Karpas-422 (cell line): ENCODE results near the gene PTTG1IP. TPM values are rescaled to one million over a fixed set of nuclear protein-coding genes. Genes with fewer than 3 reads are reported as not detected.

Experiments used
- DNase-seq: peaks from one replicate; pipeline ENCODE4 v3.0.0-alpha.2; 2015
- H2AFZ ChIP-seq: fragments of 200-600 bp; sonication (generic); 2 replicates; pipeline ENCODE4 v1.6.1; 2014; ENCODE audit warnings: antibody characterized with exemption, low read length, mixed read lengths
- H3K27ac ChIP-seq: fragments of 200-600 bp; sonication (generic); 2 replicates; pipeline ENCODE4 v1.5.1; 2014; ENCODE audit warnings: mild to moderate bottlenecking, low read length, moderate library complexity
- H3K27me3 ChIP-seq: fragments of 200-600 bp; sonication (generic); 2 replicates; pipeline ENCODE4 v1.6.1; 2014; ENCODE audit warnings: low read length, mixed read lengths
- H3K36me3 ChIP-seq: fragments of 200-600 bp; sonication (generic); 2 replicates; pipeline ENCODE4 v1.6.1; 2014; ENCODE audit warnings: low read length, mixed read lengths; ENCODE audit not compliant: insufficient read depth
- H3K4me1 ChIP-seq: fragments of 200-600 bp; sonication (generic); 2 replicates; pipeline ENCODE4 v1.6.1; 2014; ENCODE audit warnings: mild to moderate bottlenecking, low read length, mixed read lengths
- H3K4me2 ChIP-seq: fragments of 200-600 bp; sonication (generic); 2 replicates; pipeline ENCODE4 v1.6.1; 2014; ENCODE audit warnings: low read length, low read depth, mild to moderate bottlenecking; ENCODE audit not compliant: poor library complexity, severe bottlenecking
- H3K4me3 ChIP-seq: fragments of 200-600 bp; sonication (generic); 2 replicates; pipeline ENCODE4 v1.5.1; 2014; ENCODE audit warnings: mild to moderate bottlenecking, antibody characterized with exemption, low read length, mixed read lengths
- H3K79me2 ChIP-seq: fragments of 200-600 bp; sonication (generic); 2 replicates; pipeline ENCODE4 v1.6.1; 2014; ENCODE audit warnings: mild to moderate bottlenecking, low read length, mixed read lengths
- H3K9ac ChIP-seq: fragments of 200-600 bp; sonication (generic); 2 replicates; pipeline ENCODE4 v1.6.0; 2014; ENCODE audit warnings: low read length
- H3K9me2 ChIP-seq: fragments of 200-600 bp; sonication (generic), shearing (Covaris generic); replicated peaks from 2 replicates; pipeline ENCODE4 v1.6.0; 2014; ENCODE audit warnings: mild to moderate bottlenecking, low read length, moderate library complexity; ENCODE audit not compliant: insufficient read depth
- H3K9me3 ChIP-seq: fragments of 300-700, 200-600 bp; sonication (generic); 2 replicates; pipeline ENCODE4 v1.6.1; 2014; ENCODE audit warnings: low read length, mixed read lengths
- H4K20me1 ChIP-seq: fragments of 200-600 bp; sonication (generic); 2 replicates; pipeline ENCODE4 v1.6.1; 2014; ENCODE audit warnings: mild to moderate bottlenecking, antibody characterized with exemption, low read length, low read depth; ENCODE audit not compliant: insufficient read depth
- total RNA-seq: library from RNA; depleted of rRNA; stranded (reverse); fragments of >200 nt; shearing (Covaris generic); gene quantifications from 2 replicates; pipeline ENCODE4 v1.2.3, GENCODE V29; 2014; ENCODE audit warnings: low replicate concordance

Gene PTTG1IP
- total RNA-seq, 1 experiment from 2014 or later, result 44.7 TPM

- Histone ChIP-seq H3K27ac (no peak overlapping the region), H3K36me3 (no peaks in the 10 kb centered on the region), H3K9me3 (peaks cover 5% of the 10 kb centered on the region), H3K79me2 (peaks cover 17% of the 10 kb centered on the region), H3K4me2 (no peak overlapping the region), H3K4me1 (peaks cover 20% of the 10 kb centered on the region), H4K20me1 (peaks cover 15% of the 10 kb centered on the region), H2AFZ (no peak overlapping the region), H3K9me2 (no peaks in the 10 kb centered on the region), H3K4me3 (no peak overlapping the region), H3K9ac (no peak overlapping the region), H3K27me3 (no peaks in the 10 kb centered on the region)
- no peak for DNase-seq
Measured at GRCh38 chr21:44820851-44821250, 52.6 kb downstream of the PTTG1IP start.

GRCh38 chr21:44819283-44820243, 53.9 kb downstream of the PTTG1IP start:
- Histone ChIP-seq H4K20me1 (peaks cover 25% of the 10 kb centered on the region), H3K9me3 (peaks cover 5% of the 10 kb centered on the region), H3K27ac (no peak overlapping the region), H3K27me3 (no peaks in the 10 kb centered on the region), H2AFZ (no peak overlapping the region), H3K36me3 (no peaks in the 10 kb centered on the region), H3K4me2 (no peak overlapping the region), H3K9ac (no peak overlapping the region), H3K9me2 (no peaks in the 10 kb centered on the region), H3K4me1 (peaks cover 25% of the 10 kb centered on the region), H3K79me2 (peaks cover 30% of the 10 kb centered on the region), H3K4me3 (no peak overlapping the region)
- no peak for DNase-seq

- Histone ChIP-seq H4K20me1 (peaks cover 29% of the 10 kb centered on the region), H3K27me3 (no peaks in the 10 kb centered on the region), H2AFZ (peak overlapping the region; percentile 84; the same call in 1 of the 2 replicates), H3K4me2 (peak overlapping the region; percentile 78), H3K9me2 (no peaks in the 10 kb centered on the region), H3K79me2 (peaks cover 39% of the 10 kb centered on the region), H3K4me1 (peaks cover 25% of the 10 kb centered on the region), H3K36me3 (no peaks in the 10 kb centered on the region), H3K4me3 (peak overlapping the region; percentile 75), H3K27ac (no peak overlapping the region), H3K9ac (peak overlapping the region; percentile 70), H3K9me3 (peaks cover 5% of the 10 kb centered on the region)
- DNase-seq, result no peak
Measured at GRCh38 chr21:44818640-44819011, 54.9 kb downstream of the PTTG1IP start.

- peak; percentile 94 for DNase-seq
- Histone ChIP-seq H3K27me3 (no peaks in the 10 kb centered on the region), H2AFZ (peak within 1 kb of the TSS; percentile 84; the same call in 1 of the 2 replicates), H4K20me1 (peaks cover 29% of the 10 kb centered on the region), H3K4me1 (peaks cover 25% of the 10 kb centered on the region), H3K4me3 (peak within 1 kb of the TSS; percentile 75), H3K4me2 (peak within 1 kb of the TSS; percentile 78), H3K36me3 (no peaks in the 10 kb centered on the region), H3K27ac (no peak within 1 kb of the TSS), H3K9me3 (peaks cover 5% of the 10 kb centered on the region), H3K79me2 (peaks cover 44% of the 10 kb centered on the region), H3K9ac (peak within 1 kb of the TSS; percentile 70), H3K9me2 (no peaks in the 10 kb centered on the region)
Measured at GRCh38 chr21:44817914-44818639, 55.4 kb downstream of the PTTG1IP start, which contains the start of gene SUMO3. SUMO3 (minus strand) TSS chr21:44818062; CDS start chr21:44817968, 94 bp downstream.

GRCh38 chr21:44817506-44817880, 56.0 kb downstream of the PTTG1IP start:
- peak overlapping the region; percentile 78 for H3K4me2 ChIP-seq
- peak overlapping the region; percentile 70 for H3K9ac ChIP-seq
- H2AFZ ChIP-seq, result no peak overlapping the region
- peaks cover 50% of the 10 kb centered on the region for H3K79me2 ChIP-seq
- H3K36me3 ChIP-seq, result no peaks in the 10 kb centered on the region
- H3K9me2 ChIP-seq, result no peaks in the 10 kb centered on the region
- peaks cover 25% of the 10 kb centered on the region for H3K4me1 ChIP-seq
- no peak overlapping the region for H3K27ac ChIP-seq
- peak; percentile 96 for DNase-seq
- H3K9me3 ChIP-seq, result no peaks in the 10 kb centered on the region; the same call in 1 of the 2 replicates
- H3K27me3 ChIP-seq, result no peaks in the 10 kb centered on the region
- H3K4me3 ChIP-seq, result peak overlapping the region; percentile 75
- peaks cover 29% of the 10 kb centered on the region for H4K20me1 ChIP-seq

- peaks cover 25% of the 10 kb centered on the region for H3K4me1 ChIP-seq
- H4K20me1 ChIP-seq, result peaks cover 33% of the 10 kb centered on the region
- no peaks in the 10 kb centered on the region for H3K36me3 ChIP-seq
- no peaks in the 10 kb centered on the region for H3K27me3 ChIP-seq
- peak overlapping the region; percentile 75 for H3K4me3 ChIP-seq
- DNase-seq, result no peak
- H3K9me3 ChIP-seq, result no peaks in the 10 kb centered on the region
- no peak overlapping the region for H2AFZ ChIP-seq
- H3K4me2 ChIP-seq, result peak overlapping the region; percentile 78
- H3K79me2 ChIP-seq, result peaks cover 55% of the 10 kb centered on the region
- no peaks in the 10 kb centered on the region for H3K9me2 ChIP-seq
- no peak overlapping the region for H3K27ac ChIP-seq
- peak overlapping the region; percentile 59 for H3K9ac ChIP-seq
Measured at GRCh38 chr21:44816761-44817505, 56.6 kb downstream of the PTTG1IP start.

- Histone ChIP-seq H3K27me3 (no peaks in the 10 kb centered on the region), H3K4me2 (peak overlapping the region; percentile 20), H4K20me1 (peaks cover 33% of the 10 kb centered on the region), H3K4me3 (no peak overlapping the region), H3K27ac (no peak overlapping the region), H3K9ac (peak overlapping the region; percentile 43), H2AFZ (no peak overlapping the region), H3K4me1 (peaks cover 25% of the 10 kb centered on the region), H3K9me2 (no peaks in the 10 kb centered on the region), H3K79me2 (peaks cover 63% of the 10 kb centered on the region), H3K36me3 (no peaks in the 10 kb centered on the region), H3K9me3 (no peaks in the 10 kb centered on the region)
- no peak for DNase-seq
Measured at GRCh38 chr21:44815852-44816628, 57.5 kb downstream of the PTTG1IP start.
